B cell (primary cell): Measurements from ENCODE around the gene GLB1L3. TPM values are rescaled to one million over a fixed set of nuclear protein-coding genes. Genes with fewer than 3 reads are reported as not detected.

ENCODE experiments used
- ATAC-seq: fragments of 200-7000 bp; cut with Tn5 transposase; one replicate; pipeline ENCODE4 v1.10.0; 2021; ENCODE audit warnings: low read depth, mild to moderate bottlenecking, moderate number of reproducible peaks, moderate library complexity
- CTCF ChIA-PET: fragments of 350-600 bp; sonication (Branson Sonifier 250); formaldehyde crosslinking; loops from one replicate; lab custom pipeline; 2021; ENCODE audit warnings: antibody characterized with exemption, inconsistent platforms; lab: Charles Lee
- POLR2A ChIA-PET: fragments of 350-600 bp; sonication (Branson Sonifier 250); formaldehyde crosslinking; loops from one replicate; lab custom pipeline; 2021; ENCODE audit warnings: antibody characterized with exemption; lab: Charles Lee
- DNase-seq: peaks from one replicate; pipeline ENCODE4 v3.0.0; 2013
- H2AFZ ChIP-seq: 2 replicates; pipeline ENCODE4 v1.6.1; 2012; ENCODE audit warnings: mild to moderate bottlenecking, low read depth, low read length; ENCODE audit not compliant: insufficient read depth, poor library complexity, severe bottlenecking
- H3K27ac ChIP-seq, 2 donors: 1 replicate in 1 of 2; 2 replicates in 1 of 2; pipeline ENCODE4 v1.5.1; 2012 to 2013; ENCODE audit warnings: low read length in 2 of 2, mild to moderate bottlenecking in 2 of 2, moderate library complexity in 1 of 2
- H3K27me3 ChIP-seq, 4 experiments: fragments of 200-600 bp in 1 of 4; sonication (generic) in 1 of 4; replicated peaks in 1 of 4; 1 replicate in 2 of 4; 2 replicates in 2 of 4; pipeline versions ENCODE4 v1.6.1 to v1.7.0; 2013 to 2016; ENCODE audit warnings: low read length in 3 of 4, mild to moderate bottlenecking in 2 of 4, mixed read lengths in 1 of 4, moderate library complexity in 1 of 4; ENCODE audit not compliant: insufficient read depth in 4 of 4, control insufficient read depth in 3 of 4; ENCODE audit errors: control extremely low read depth in 1 of 4
- H3K36me3 ChIP-seq, 2 experiments: replicated peaks in 1 of 2; 1 replicate in 1 of 2; 2 replicates in 1 of 2; pipeline versions ENCODE4 v1.6.1 to v1.7.1; 2013; ENCODE audit warnings: low read length in 1 of 2; ENCODE audit not compliant: insufficient read depth in 2 of 2, control insufficient read depth in 1 of 2; ENCODE audit errors: control extremely low read depth in 1 of 2, extremely low read depth in 1 of 2
- H3K4me1 ChIP-seq, 2 donors: fragments of 200-600 bp in 1 of 2; sonication (generic) in 1 of 2; 1 replicate in 1 of 2; 2 replicates in 1 of 2; pipeline versions ENCODE4 v1.5.1 to v1.6.1; 2013 to 2017; ENCODE audit warnings: low read length in 2 of 2; ENCODE audit not compliant: control insufficient read depth in 2 of 2, insufficient read depth in 2 of 2
- H3K4me2 ChIP-seq: replicated peaks from 2 replicates; pipeline ENCODE3; 2012; ENCODE audit warnings: mild to moderate bottlenecking, low read depth, low read length; ENCODE audit not compliant: poor library complexity, severe bottlenecking
- H3K4me3 ChIP-seq, 5 experiments: fragments of 200-600 bp in 1 of 5; sonication (generic) in 1 of 5; 1 replicate in 3 of 5; 2 replicates in 2 of 5; pipeline versions ENCODE4 v1.5.1 to v1.7.0; 2011 to 2016; ENCODE audit warnings: low read length in 4 of 5, mild to moderate bottlenecking in 4 of 5, low read depth in 2 of 5, control low read depth in 1 of 5, moderate library complexity in 1 of 5; ENCODE audit not compliant: insufficient read depth in 1 of 5; ENCODE audit errors: control extremely low read depth in 1 of 5, extremely low read depth in 1 of 5
- H3K79me2 ChIP-seq: fragments of 200-600 bp; sonication (generic); one replicate; pipeline ENCODE4 v1.6.0; 2016; ENCODE audit warnings: low read length; ENCODE audit not compliant: control insufficient read depth, insufficient read depth
- H3K9ac ChIP-seq: fragments of 200-600 bp; sonication (generic); 2 replicates; pipeline ENCODE4 v1.6.1; 2017; ENCODE audit warnings: mild to moderate bottlenecking, low read length, moderate library complexity
- H3K9me3 ChIP-seq, 3 donors: one replicate each; pipeline versions ENCODE4 v1.6.1 to v1.7.1; 2013; ENCODE audit warnings: low read length in 2 of 3; ENCODE audit not compliant: control insufficient read depth in 2 of 3, insufficient read depth in 1 of 3; ENCODE audit errors: control extremely low read depth in 1 of 3
- H4K20me1 ChIP-seq: 2 replicates; pipeline ENCODE4 v1.6.0; 2012; ENCODE audit warnings: mild to moderate bottlenecking, low read length; ENCODE audit not compliant: insufficient read depth, control insufficient read depth, poor library complexity, severe bottlenecking
- H3K27ac Mint-ChIP-seq: one replicate; pipeline ENCODE4 v1.8.0; 2021; ENCODE audit warnings: mixed read lengths
- H3K27me3 Mint-ChIP-seq: one replicate; pipeline ENCODE4 v1.8.0; 2021; ENCODE audit warnings: mixed read lengths
- H3K4me1 Mint-ChIP-seq: one replicate; pipeline ENCODE4 v1.8.0; 2021; ENCODE audit warnings: mixed read lengths
- H3K4me3 Mint-ChIP-seq: one replicate; pipeline ENCODE4 v1.8.0; 2021; ENCODE audit warnings: mixed read lengths
- H3K9me3 Mint-ChIP-seq: one replicate; pipeline ENCODE4 v1.8.0; 2022; ENCODE audit warnings: mixed read lengths; ENCODE audit not compliant: insufficient read depth
- CTCF ChIP-seq: fragments of 200-600 bp; IDR thresholded peaks from one replicate; pipeline ENCODE4 v1.8.0; 2022; ENCODE audit warnings: antibody characterized with exemption, mild to moderate bottlenecking
- EZH2 ChIP-seq: IDR thresholded peaks from 2 replicates; pipeline ENCODE4 v1.6.1; 2012; ENCODE audit warnings: borderline replicate concordance, low read depth, mild to moderate bottlenecking, moderate library complexity, low read length; ENCODE audit not compliant: insufficient read depth, poor library complexity, severe bottlenecking
- WGBS: methylation state at CpG from one replicate; pipeline ENCODE4 v1.1.5; 2013; ENCODE audit warnings: missing lambda C conversion rate; ENCODE audit not compliant: insufficient coverage; 5-methylcytosine and 5-hydroxymethylcytosine counted together
- intact Hi-C: fragments of 100-400 bp; cut with micrococcal nuclease; formaldehyde crosslinking; loops from one replicate; pipeline ENCODE4 v1.10.0; 2022
- polyA plus RNA-seq: library from polyadenylated mRNA; depleted of rRNA; stranded (reverse); fragments of >200 nt; gene quantifications from 2 replicates; pipeline ENCODE4 v1.2.3, GENCODE V29; 2012
- total RNA-seq, 2 donors: library from RNA; stranded (reverse); fragments of 120-200 nt in 1 of 2; gene quantifications; 1 replicate in 1 of 2; 2 replicates in 1 of 2; pipeline versions ENCODE4 v1.2.3 to v1.2.4, GENCODE V29; 2013 to 2022

The GLB1L3 gene
- total and polyA plus RNA-seq, 2 donors (not counting 1 experiment from before 2014, with no cell fraction given): not detected

DNA sequence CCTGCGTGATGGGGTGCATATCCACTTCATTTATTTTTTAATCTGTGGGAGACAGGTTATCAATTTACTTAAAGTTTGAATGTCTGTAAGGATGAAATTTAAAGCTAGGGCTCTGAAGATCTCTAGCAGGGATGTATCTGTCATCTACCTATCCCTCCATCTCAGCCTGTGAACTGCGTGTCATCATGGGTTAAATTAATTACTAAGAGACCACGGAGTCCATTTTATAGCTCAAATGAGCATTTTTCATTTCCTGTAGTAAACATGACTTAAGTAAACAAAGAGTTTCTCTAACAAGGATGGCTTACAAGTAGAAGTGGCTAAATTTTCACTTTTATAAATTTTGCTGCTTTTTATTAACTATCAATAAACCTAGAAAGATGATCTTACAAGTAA lies 2.9 kb upstream of the GLB1L3 start:
- TF ChIP-seq EZH2 (no peak), CTCF (no peak)
- Histone ChIP-seq H3K4me2 (no peak overlapping the region), H3K9me3 (peaks cover 0 to 23% (median under 1%) of the 10 kb centered on the region in 3 donors), H3K36me3 (no peaks in the 10 kb centered on the region), H3K27ac (no peak overlapping the region), H3K79me2 (no peaks in the 10 kb centered on the region), H2AFZ (no peak overlapping the region), H3K4me1 (peaks cover 21 to 37% of the 10 kb centered on the region in 2 donors), H3K9ac (no peak overlapping the region), H3K27me3 (peaks cover 1 to 61% (median 50%) of the 10 kb centered on the region in 4 experiments), H3K4me3 (no peak overlapping the region), H4K20me1 (no peaks in the 10 kb centered on the region)
- Mint-ChIP-seq H3K27ac (no peak overlapping the region), H3K9me3 (no peaks in the 10 kb centered on the region), H3K27me3 (peaks cover 67% of the 10 kb centered on the region), H3K4me1 (peaks cover 22% of the 10 kb centered on the region), H3K4me3 (no peak overlapping the region)
- no CpG with 5 or more reads among the region's 3 CpGs for WGBS
- POLR2A ChIA-PET: no interaction called here
- DNase-seq: no peak
- CTCF ChIA-PET: interaction anchor here (0.7 to 2.3 kb wide), 3 partner anchors 11 to 1292 kb away, joined by 3 to 10 read pairs (median 3); no protein-coding TSS in a partner anchor
- no peak for ATAC-seq
- intact Hi-C loops: no loop called here

DNA sequence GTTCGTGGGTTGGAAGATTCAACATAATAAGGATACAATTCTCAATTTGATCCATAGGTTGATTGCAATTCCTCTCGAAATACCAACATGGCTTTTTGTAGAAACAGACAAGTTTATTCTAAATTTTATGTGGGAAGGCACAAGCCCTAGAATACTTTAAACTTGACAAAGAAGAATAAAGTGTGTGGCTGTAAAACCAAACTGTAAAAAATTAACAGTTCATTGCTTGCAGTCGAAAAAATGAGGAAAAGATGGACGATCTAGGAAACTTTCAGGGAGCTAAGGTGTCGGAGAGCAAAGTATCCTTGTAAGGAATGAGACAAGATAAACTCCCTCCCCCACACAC lies 1.0 kb upstream of the GLB1L3 start:
- no peak overlapping the region for H3K27ac ChIP-seq

More for the DNA sequence above, 1.0 kb upstream of the GLB1L3 start:
- Mint-ChIP-seq H3K4me3 (peak overlapping the region; percentile 83), H3K27me3 (peaks cover 74% of the 10 kb centered on the region), H3K27ac (no peak overlapping the region), H3K4me1 (peaks cover 22% of the 10 kb centered on the region), H3K9me3 (peaks cover 7% of the 10 kb centered on the region)
- DNase-seq (no peak), ATAC-seq (no peak)
- no peaks in the 10 kb centered on the region for H3K79me2 ChIP-seq
- H3K4me1 ChIP-seq: peaks cover 21 to 39% of the 10 kb centered on the region in 2 donors
- TF ChIP-seq CTCF (no peak), EZH2 (no peak)
- no CpG with 5 or more reads among the region's 5 CpGs for WGBS
- ChIA-PET CTCF (interaction anchor here (1.5 to 2.3 kb wide), 2 partner anchors 13 to 14 kb away, joined by 5 to 10 read pairs; no protein-coding TSS in a partner anchor), POLR2A (no interaction called here)
- H2AFZ ChIP-seq: peak overlapping the region; percentile 69
- H3K9ac ChIP-seq: peak overlapping the region; percentile 55
- H3K4me3 ChIP-seq: no peak overlapping the region
- H3K36me3 ChIP-seq: no peaks in the 10 kb centered on the region
- H3K27me3 ChIP-seq: peaks cover 1 to 61% (median 56%) of the 10 kb centered on the region in 4 experiments
- H3K9me3 ChIP-seq: peaks cover 0 to 26% (median 5%) of the 10 kb centered on the region in 3 donors
- intact Hi-C loops: no loop called here
- H3K4me2 ChIP-seq: peak overlapping the region; percentile 88
- no peaks in the 10 kb centered on the region for H4K20me1 ChIP-seq
